ENCODE data around the gene LETM1.

- TF ChIP-seq EZH2 (IDR thresholded peaks at IDR 0.05; ENCODE audit: low read depth, unreplicated experiment) (no peak), CTCF (conservative IDR thresholded peaks at IDR 0.05; ENCODE audit: low read depth in 2 of 2) (no peak), EZH2phosphoT487 (IDR thresholded peaks at IDR 0.05; ENCODE audit: unreplicated experiment) (no peak), CREB1 (CRISPR knock-in tag; IDR thresholded peaks at IDR 0.05; ENCODE audit: low read depth) (no peak), POLR2AphosphoS5 (IDR thresholded peaks at IDR 0.05; ENCODE audit: low read depth) (no peak), REST (IDR thresholded peaks at IDR 0.05; ENCODE audit: unreplicated experiment) (no peak), ZNF114 (CRISPR knock-in tag; IDR thresholded peaks at IDR 0.05) (no peak), JUNB (IDR thresholded peaks at IDR 0.05; ENCODE audit: unreplicated experiment) (no peak), NANOG (IDR thresholded peaks at IDR 0.05; ENCODE audit: borderline replicate concordance) (no peak), STAT1 (IDR thresholded peaks at IDR 0.05; ENCODE audit: unreplicated experiment) (no peak), ETS1 (IDR thresholded peaks at IDR 0.05) (no peak), ZNF331 (CRISPR knock-in tag; IDR thresholded peaks at IDR 0.05; ENCODE audit: low read depth) (no peak)
These were observed 24.6 kb downstream of the LETM1 start for GRCh38 chr4:1831331-1831730.

Data from GM23338 (cell line).